KMS-11 (cell line): Measurements from ENCODE around the gene NFE2L2.

Source experiments
- H2AFZ ChIP-seq: fragments of 200-600 bp; sonication (generic); 2 replicates; pipeline ENCODE4 v1.6.1; 2016; ENCODE audit warnings: antibody characterized with exemption, mixed run types, low read depth
- H3K27ac ChIP-seq: fragments of 200-600 bp; sonication (generic); 2 replicates; pipeline ENCODE4 v1.6.1; 2016; ENCODE audit warnings: mild to moderate bottlenecking, mixed run types
- H3K27me3 ChIP-seq: fragments of 200-600 bp; sonication (generic); 2 replicates; pipeline ENCODE4 v1.6.1; 2017; ENCODE audit warnings: mild to moderate bottlenecking, low read depth, mixed run types, moderate library complexity; ENCODE audit not compliant: insufficient read depth
- H3K36me3 ChIP-seq: fragments of 200-600 bp; sonication (generic); 2 replicates; pipeline ENCODE4 v1.6.1; 2017; ENCODE audit warnings: mild to moderate bottlenecking, mixed run types; ENCODE audit not compliant: insufficient read depth
- H3K4me1 ChIP-seq: fragments of 200-600 bp; sonication (generic); 2 replicates; pipeline ENCODE4 v1.6.1; 2016; ENCODE audit warnings: mild to moderate bottlenecking, low read depth, mixed run types; ENCODE audit not compliant: poor library complexity, severe bottlenecking
- H3K4me2 ChIP-seq: fragments of 200-600 bp; sonication (generic); 2 replicates; pipeline ENCODE4 v1.7.0; 2016; ENCODE audit warnings: mild to moderate bottlenecking, mixed run types
- H3K4me3 ChIP-seq: fragments of 200-600 bp; sonication (generic); IDR thresholded peaks from 2 replicates; pipeline ENCODE4 v1.6.1; 2017; ENCODE audit warnings: low read depth, low read length, mixed read lengths; ENCODE audit not compliant: insufficient read depth
- H3K79me2 ChIP-seq: fragments of 200-600 bp; sonication (generic); 2 replicates; pipeline ENCODE4 v1.6.1; 2016; ENCODE audit warnings: low read depth, mixed run types; ENCODE audit not compliant: insufficient read depth
- H3K9ac ChIP-seq: fragments of 200-600 bp; sonication (generic); 2 replicates; pipeline ENCODE4 v1.6.1; 2016; ENCODE audit warnings: mild to moderate bottlenecking, mixed run types
- H4K20me1 ChIP-seq: fragments of 200-600 bp; sonication (generic); 2 replicates; pipeline ENCODE4 v1.6.1; 2016; ENCODE audit warnings: mild to moderate bottlenecking, mixed run types; ENCODE audit not compliant: insufficient read depth
- TF ChIP-seq, protein P1 (sequence below): fragments of 200-600 bp; sonication (generic); conservative IDR thresholded peaks from 2 replicates; pipeline ENCODE4 v1.6.1; 2017; ENCODE audit warnings: low read depth, mild to moderate bottlenecking, antibody characterized with exemption, low read length, moderate library complexity, mixed read lengths

NFE2L2 gene

DNA sequence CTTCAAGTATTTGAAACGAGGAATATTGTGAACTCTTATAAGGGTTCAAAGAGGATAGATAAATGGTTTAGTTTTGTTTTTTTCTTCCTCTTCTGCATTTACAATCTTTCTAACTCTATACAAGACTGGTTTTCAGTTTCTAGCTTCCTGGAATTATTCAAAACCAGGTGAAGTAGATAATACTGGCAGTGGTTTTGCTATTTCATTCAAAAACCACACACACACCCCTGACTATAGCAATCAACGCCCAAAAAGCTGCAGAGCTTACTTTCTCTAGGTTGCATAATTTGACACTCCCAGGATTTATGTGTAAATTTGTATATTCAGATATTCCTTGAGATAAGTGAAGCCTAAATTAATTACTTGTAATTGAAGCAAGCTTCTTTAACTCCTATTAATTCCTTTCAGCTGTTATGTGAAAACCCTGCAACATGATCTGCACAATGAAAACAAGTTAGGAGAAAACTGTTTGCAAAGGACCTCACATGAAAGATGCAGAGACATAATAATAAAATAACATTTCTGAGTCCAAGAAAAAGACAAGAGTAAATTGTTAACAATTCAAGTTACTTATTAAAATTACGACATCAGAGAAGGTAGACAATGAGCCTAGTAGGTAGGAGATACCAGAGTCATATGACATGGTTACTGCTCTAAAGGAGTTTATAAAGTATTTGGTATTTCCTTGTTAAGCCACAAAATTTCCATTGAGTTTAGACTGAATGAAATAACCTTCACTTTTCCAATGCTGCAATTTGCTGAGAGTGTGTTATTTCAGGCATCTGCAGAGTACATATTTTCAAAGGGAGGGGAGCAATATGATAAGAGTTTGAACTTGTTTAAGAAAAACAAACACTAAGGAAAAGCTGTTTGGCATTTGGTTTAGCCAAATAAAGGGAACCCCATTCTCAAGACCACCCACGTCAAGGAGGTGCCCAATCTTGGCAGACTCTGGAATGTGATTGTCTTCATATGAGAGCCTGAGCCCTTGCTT, 1.6 kb upstream of the NFE2L2 start:
- Histone ChIP-seq H3K27ac (peak overlapping the region; percentile 96), H3K9ac (peak overlapping the region; percentile 98), H3K4me1 (peaks cover 56% of the 10 kb centered on the region), H3K27me3 (no peaks in the 10 kb centered on the region), H3K79me2 (peaks cover 34% of the 10 kb centered on the region), H3K4me3 (peak overlapping the region; percentile 57), H3K4me2 (peak overlapping the region; percentile 99), H3K36me3 (no peaks in the 10 kb centered on the region), H4K20me1 (peaks cover 21% of the 10 kb centered on the region), H2AFZ (peak overlapping the region; percentile 23; the same call in 1 of the 2 replicates)
- TF ChIP-seq, protein P1, sequence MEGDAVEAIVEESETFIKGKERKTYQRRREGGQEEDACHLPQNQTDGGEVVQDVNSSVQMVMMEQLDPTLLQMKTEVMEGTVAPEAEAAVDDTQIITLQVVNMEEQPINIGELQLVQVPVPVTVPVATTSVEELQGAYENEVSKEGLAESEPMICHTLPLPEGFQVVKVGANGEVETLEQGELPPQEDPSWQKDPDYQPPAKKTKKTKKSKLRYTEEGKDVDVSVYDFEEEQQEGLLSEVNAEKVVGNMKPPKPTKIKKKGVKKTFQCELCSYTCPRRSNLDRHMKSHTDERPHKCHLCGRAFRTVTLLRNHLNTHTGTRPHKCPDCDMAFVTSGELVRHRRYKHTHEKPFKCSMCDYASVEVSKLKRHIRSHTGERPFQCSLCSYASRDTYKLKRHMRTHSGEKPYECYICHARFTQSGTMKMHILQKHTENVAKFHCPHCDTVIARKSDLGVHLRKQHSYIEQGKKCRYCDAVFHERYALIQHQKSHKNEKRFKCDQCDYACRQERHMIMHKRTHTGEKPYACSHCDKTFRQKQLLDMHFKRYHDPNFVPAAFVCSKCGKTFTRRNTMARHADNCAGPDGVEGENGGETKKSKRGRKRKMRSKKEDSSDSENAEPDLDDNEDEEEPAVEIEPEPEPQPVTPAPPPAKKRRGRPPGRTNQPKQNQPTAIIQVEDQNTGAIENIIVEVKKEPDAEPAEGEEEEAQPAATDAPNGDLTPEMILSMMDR: no peak

DNA sequence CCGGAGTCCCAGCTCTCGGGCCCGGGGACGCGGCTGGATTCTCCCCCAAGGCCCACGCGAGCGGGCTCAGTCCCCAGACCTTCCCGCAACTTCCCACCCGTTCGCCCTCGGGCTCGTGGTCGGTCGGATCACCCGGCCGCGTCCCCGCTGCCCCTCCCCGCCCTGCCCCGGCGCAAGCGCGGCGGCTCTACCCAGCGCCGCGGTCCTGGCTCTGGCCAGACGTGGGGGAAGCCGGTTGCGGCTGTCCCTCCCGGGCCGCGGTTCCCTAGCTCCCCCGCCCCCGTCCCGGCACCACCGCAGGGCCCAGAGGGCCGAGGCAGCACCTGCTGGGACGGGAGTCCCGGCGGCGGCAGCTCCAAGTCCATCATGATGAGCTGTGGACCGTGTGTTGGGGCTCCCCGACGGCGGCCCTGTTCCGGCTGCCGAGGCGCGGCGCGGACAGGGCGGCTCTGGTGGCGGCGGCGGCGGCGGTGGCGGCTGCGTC, 276 bp downstream of the NFE2L2 start:
- H3K36me3 ChIP-seq: no peaks in the 10 kb centered on the region
- peaks cover 38% of the 10 kb centered on the region for H4K20me1 ChIP-seq
- no peaks in the 10 kb centered on the region for H3K27me3 ChIP-seq
- TF ChIP-seq, protein P1: no peak
- peak overlapping the region; percentile 98 for H3K9ac ChIP-seq
- peak overlapping the region; percentile 4 for H3K4me3 ChIP-seq
- H2AFZ ChIP-seq: 0 out of 2 replicates have a peak overlapping the region, but pooled peaks have one; percentile 26
- H3K27ac ChIP-seq: peak overlapping the region; percentile 96
- H3K79me2 ChIP-seq: peaks cover 52% of the 10 kb centered on the region
- H3K4me2 ChIP-seq: peak overlapping the region; percentile 33; the same call in 1 of the 2 replicates
- peaks cover 61% of the 10 kb centered on the region for H3K4me1 ChIP-seq

DNA sequence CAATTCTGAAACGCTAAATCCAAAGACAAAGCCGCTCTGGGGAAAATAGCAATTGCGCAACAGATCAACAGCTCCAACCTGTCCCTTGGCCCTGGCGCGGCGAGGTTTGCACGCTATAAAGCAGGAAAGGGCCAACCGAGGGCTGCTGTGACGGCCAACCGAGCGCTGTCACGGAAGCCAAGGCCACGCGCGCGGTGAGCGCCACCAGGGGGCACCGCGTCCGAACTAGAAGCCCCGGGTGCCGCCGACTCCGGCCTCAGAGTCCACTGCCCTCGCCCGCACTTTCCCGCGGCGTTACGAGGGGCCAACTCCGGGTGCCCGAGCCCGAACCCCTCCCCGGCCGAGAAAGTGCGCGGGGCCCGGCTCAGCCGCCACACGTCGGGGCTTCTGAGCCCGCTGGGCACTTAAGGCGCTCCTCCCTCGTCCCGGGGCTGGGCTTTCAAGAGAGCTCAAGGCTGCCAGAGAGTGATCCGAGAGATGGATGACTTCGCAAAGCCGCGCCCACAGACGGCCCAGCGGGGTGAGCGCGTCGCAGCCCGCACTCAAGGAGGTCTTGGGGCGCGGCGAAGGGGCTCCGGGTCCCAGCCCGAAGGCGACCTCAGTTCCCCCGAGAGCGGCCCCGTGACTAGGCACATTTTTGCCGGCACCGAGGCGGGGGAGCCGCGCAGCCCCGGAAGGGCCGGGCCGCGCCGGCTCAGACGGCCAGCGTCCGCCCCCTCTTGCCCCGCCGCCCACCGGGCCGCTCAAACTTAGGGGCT, 897 bp downstream of the NFE2L2 start:
- H3K4me2 ChIP-seq: peak overlapping the region; percentile 79
- H4K20me1 ChIP-seq: peaks cover 44% of the 10 kb centered on the region
- H3K27ac ChIP-seq: peak overlapping the region; percentile 96
- H3K36me3 ChIP-seq: peaks cover 2% of the 10 kb centered on the region; the same call in 1 of the 2 replicates
- peaks cover 58% of the 10 kb centered on the region for H3K79me2 ChIP-seq
- peaks cover 67% of the 10 kb centered on the region for H3K4me1 ChIP-seq
- peak overlapping the region; percentile 98 for H3K9ac ChIP-seq
- no peaks in the 10 kb centered on the region for H3K27me3 ChIP-seq
- peak overlapping the region; percentile 74 for H3K4me3 ChIP-seq
- peak overlapping the region; percentile 26; the same call in 1 of the 2 replicates for H2AFZ ChIP-seq
- TF ChIP-seq, protein P1: peak; percentile 82

DNA sequence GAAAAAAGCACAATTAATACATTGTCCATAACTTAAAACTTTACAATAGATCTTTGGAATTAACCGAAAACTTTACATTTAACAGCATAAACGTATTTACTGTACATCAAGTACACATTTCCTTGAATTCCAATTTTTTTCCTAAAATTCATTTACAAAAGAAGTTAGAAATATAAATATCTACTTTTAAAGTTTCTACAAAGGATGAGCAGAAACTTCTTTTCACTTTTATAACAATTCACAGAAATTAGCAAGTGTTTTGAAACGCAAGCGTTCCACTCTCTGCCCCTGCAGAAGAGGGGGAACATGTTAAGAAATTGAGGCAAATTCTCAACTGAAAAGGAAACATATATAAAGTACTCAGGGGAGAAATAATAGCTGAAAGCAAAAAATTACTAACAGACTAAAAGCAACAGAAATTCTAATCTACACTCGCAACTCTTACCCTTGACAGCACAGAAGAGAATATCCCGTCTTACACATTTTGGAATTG, 1.5 kb downstream of the NFE2L2 start:
- TF ChIP-seq, protein P1: no peak
- Histone ChIP-seq H3K27me3 (no peaks in the 10 kb centered on the region), H2AFZ (no peak overlapping the region), H3K36me3 (peaks cover 4% of the 10 kb centered on the region; the same call in 1 of the 2 replicates), H3K4me2 (peak overlapping the region; percentile 79), H3K9ac (peak overlapping the region; percentile 98), H4K20me1 (peaks cover 51% of the 10 kb centered on the region), H3K4me3 (peak overlapping the region; percentile 74), H3K4me1 (peaks cover 65% of the 10 kb centered on the region), H3K27ac (peak overlapping the region; percentile 96), H3K79me2 (peaks cover 65% of the 10 kb centered on the region)
